ENCODE data around the gene LGALS1. TPM values are rescaled to one million over a fixed set of nuclear protein-coding genes. Genes with fewer than 3 reads are reported as not detected.
A peak's percentile ranks its signal among the peaks of the same experiment; 100 is the strongest.

LGALS1 gene
- total and polyA plus RNA-seq, 9 of the 15 experiments (the other 6 are each of a cell fraction or from before 2014, with no cell fraction given), result 160 to 800 (median 330) TPM

GRCh38 chr22:37701141-37701786, 25.8 kb downstream of the LGALS1 start:
- no peak for FAIRE-seq
- CTCF ChIA-PET (ENCODE audit: low intra/inter-chr PET ratio), result no interaction called here
- H2AFZ ChIP-seq (ENCODE audit: low read depth, low read length), result no peak overlapping the region

More at GRCh38 chr22:37701141-37701786, 25.8 kb downstream of the LGALS1 start:
- POLR2A ChIA-PET, result interaction anchor here (0.7 kb wide), 1 partner anchor 15 kb away, joined by 3 read pairs; no protein-coding TSS in a partner anchor
- TF ChIP-seq ZNF75A (CRISPR knock-in tag; IDR thresholded peaks at IDR 0.05) (peak; percentile 91), IRF2 (CRISPR knock-in tag; IDR thresholded peaks at IDR 0.05) (no peak), ZNF518B (CRISPR knock-in tag; IDR thresholded peaks at IDR 0.05) (no peak)
- Histone ChIP-seq H3K9ac (ENCODE audit: insufficient read depth in 1 of 2, low read depth in 2 of 2, low read length in 2 of 2) (0 out of 4 replicates have a peak overlapping the region, but pooled peaks of 1 of the 2 experiments have one; percentile 45), H3K27me3 (ENCODE audit: control insufficient read depth in 2 of 2, insufficient read depth in 2 of 2, low read length in 2 of 2) (0 out of 5 replicates have a peak, but pooled peaks cover 0 to 6% of the 10 kb centered on the region in 2 experiments), H3K9me1 (ENCODE audit: control insufficient read depth, insufficient read depth, low read length) (no peaks in the 10 kb centered on the region), H3K79me2 (ENCODE audit: control insufficient read depth, insufficient read depth, low read length) (no peaks in the 10 kb centered on the region), H3K4me1 (replicated peaks in 1 of 2; ENCODE audit: control insufficient read depth in 2 of 2, insufficient read depth in 2 of 2, low read length in 2 of 2) (peaks cover 2 to 10% of the 10 kb centered on the region in 2 experiments; a peak in 3 of 5 replicates), H3K9me3 (replicated peaks; ENCODE audit: control insufficient read depth, insufficient read depth, low read depth, low read length) (no peaks in the 10 kb centered on the region), H3K27ac (ENCODE audit: extremely low read depth, low read depth, low read length) (no peak overlapping the region), H3K4me2 (ENCODE audit: insufficient read depth, low read length) (no peak overlapping the region), H3K36me3 (ENCODE audit: control insufficient read depth, insufficient read depth, low read length) (no peaks in the 10 kb centered on the region), H4K20me1 (replicated peaks; ENCODE audit: control insufficient read depth, insufficient read depth, low read length) (no peaks in the 10 kb centered on the region), H3K4me3 (no peak overlapping the region)
- WGBS (ENCODE audit: insufficient coverage, low coverage, missing lambda C conversion rate), result 12% methylated on average over 8 of the region's 8 CpGs
- DNase-seq (ENCODE audit: extremely low read depth in 1 of 4, low spot score in 3 of 4) (no peak), ATAC-seq (no peak)
- BruUV-seq (replicated peaks), result no TSS peak
- intact Hi-C loops (cut with micrococcal nuclease) (no loop called here), in situ Hi-C loops (cut with MboI) (no loop called here)

Measured in K562 (cell line).